Measurements from ENCODE around the gene STIP1. TPM values are rescaled to one million over a fixed set of nuclear protein-coding genes. Genes with fewer than 3 reads are reported as not detected.
A peak's percentile ranks its signal among the peaks of the same experiment; 100 is the strongest.

Gene STIP1
- total RNA-seq, 3 donors from 2014 or later: 439 to 477 (median 457) TPM

GRCh38 chr11:64202992-64203391 lies 17.0 kb downstream of the STIP1 start:
- no peaks in the 10 kb centered on the region for H3K9me3 Mint-ChIP-seq
- ATAC-seq (no peak), DNase-seq (no peak)
- peaks cover 35% of the 10 kb centered on the region for H3K36me3 Mint-ChIP-seq (ENCODE audit: insufficient read depth)
- peaks cover 30% of the 10 kb centered on the region for H3K4me1 Mint-ChIP-seq (ENCODE audit: low read depth)
- H3K27me3 Mint-ChIP-seq (ENCODE audit: low read depth): no peaks in the 10 kb centered on the region
- H3K4me3 Mint-ChIP-seq: no peak overlapping the region

GRCh38 chr11:64203421-64204079 lies 17.6 kb downstream of the STIP1 start:
- Mint-ChIP-seq H3K4me3 (no peak overlapping the region), H3K27me3 (ENCODE audit: low read depth) (no peaks in the 10 kb centered on the region), H3K36me3 (ENCODE audit: insufficient read depth) (peaks cover 35% of the 10 kb centered on the region), H3K4me1 (ENCODE audit: low read depth) (peaks cover 32% of the 10 kb centered on the region), H3K9me3 (no peaks in the 10 kb centered on the region)
- no peak for DNase-seq
- no peak for ATAC-seq

- Mint-ChIP-seq H3K36me3 (ENCODE audit: insufficient read depth) (peaks cover 38% of the 10 kb centered on the region), H3K9me3 (no peaks in the 10 kb centered on the region), H3K4me3 (no peak overlapping the region), H3K4me1 (ENCODE audit: low read depth) (peaks cover 37% of the 10 kb centered on the region), H3K27me3 (ENCODE audit: low read depth) (no peaks in the 10 kb centered on the region)
- no peak for DNase-seq
- ATAC-seq: no peak
These were observed 18.1 kb downstream of the STIP1 start for GRCh38 chr11:64204080-64204440.

- Mint-ChIP-seq H3K4me3 (peak overlapping the region; percentile 62), H3K27me3 (ENCODE audit: low read depth) (no peaks in the 10 kb centered on the region), H3K9me3 (no peaks in the 10 kb centered on the region), H3K36me3 (ENCODE audit: insufficient read depth) (peaks cover 41% of the 10 kb centered on the region), H3K4me1 (ENCODE audit: low read depth) (peaks cover 40% of the 10 kb centered on the region)
- ATAC-seq (peak in 1 of 2 donors; percentile 23), DNase-seq (peak; percentile 77)
These were observed 18.6 kb downstream of the STIP1 start for GRCh38 chr11:64204464-64204989.

GRCh38 chr11:64206457-64207255 lies 20.7 kb downstream of the STIP1 start, which contains the start of gene FERMT3:
FERMT3 (plus strand) TSS chr11:64206721; CDS start chr11:64207365, 644 bp downstream.
- DNase-seq (peak; percentile 68), ATAC-seq (peak; percentile 41 to 58)
- H3K27me3 Mint-ChIP-seq (ENCODE audit: low read depth): no peaks in the 10 kb centered on the region
- peaks cover 38% of the 10 kb centered on the region for H3K36me3 Mint-ChIP-seq (ENCODE audit: insufficient read depth)
- H3K4me1 Mint-ChIP-seq (ENCODE audit: low read depth): peaks cover 40% of the 10 kb centered on the region
- no peaks in the 10 kb centered on the region for H3K9me3 Mint-ChIP-seq
- H3K4me3 Mint-ChIP-seq: peak within 1 kb of the TSS; percentile 96

GRCh38 chr11:64207256-64208085 lies 21.5 kb downstream of the STIP1 start:
- peak; percentile 76 for DNase-seq
- peak; percentile 78 to 79 for ATAC-seq
- peaks cover 42% of the 10 kb centered on the region for H3K4me1 Mint-ChIP-seq (ENCODE audit: low read depth)
- H3K36me3 Mint-ChIP-seq (ENCODE audit: insufficient read depth): peaks cover 40% of the 10 kb centered on the region
- H3K4me3 Mint-ChIP-seq: peak overlapping the region; percentile 96
- no peaks in the 10 kb centered on the region for H3K9me3 Mint-ChIP-seq
- no peaks in the 10 kb centered on the region for H3K27me3 Mint-ChIP-seq (ENCODE audit: low read depth)

GRCh38 chr11:64208086-64208795 lies 22.3 kb downstream of the STIP1 start:
- peaks cover 39% of the 10 kb centered on the region for H3K36me3 Mint-ChIP-seq (ENCODE audit: insufficient read depth)
- DNase-seq: no peak
- H3K4me3 Mint-ChIP-seq: peak overlapping the region; percentile 96
- peaks cover 44% of the 10 kb centered on the region for H3K4me1 Mint-ChIP-seq (ENCODE audit: low read depth)
- no peaks in the 10 kb centered on the region for H3K9me3 Mint-ChIP-seq
- H3K27me3 Mint-ChIP-seq (ENCODE audit: low read depth): no peaks in the 10 kb centered on the region
- no peak for ATAC-seq

- no peak for ATAC-seq
- H3K9me3 Mint-ChIP-seq: no peaks in the 10 kb centered on the region
- H3K4me1 Mint-ChIP-seq (ENCODE audit: low read depth): peaks cover 42% of the 10 kb centered on the region
- peaks cover 36% of the 10 kb centered on the region for H3K36me3 Mint-ChIP-seq (ENCODE audit: insufficient read depth)
- peak overlapping the region; percentile 96 for H3K4me3 Mint-ChIP-seq
- no peaks in the 10 kb centered on the region for H3K27me3 Mint-ChIP-seq (ENCODE audit: low read depth)
- no peak for DNase-seq
These were observed 23.0 kb downstream of the STIP1 start for GRCh38 chr11:64208796-64209562.

- DNase-seq (no peak), ATAC-seq (no peak)
- Mint-ChIP-seq H3K36me3 (ENCODE audit: insufficient read depth) (peaks cover 31% of the 10 kb centered on the region), H3K9me3 (no peaks in the 10 kb centered on the region), H3K4me3 (no peak overlapping the region), H3K4me1 (ENCODE audit: low read depth) (peaks cover 36% of the 10 kb centered on the region), H3K27me3 (ENCODE audit: low read depth) (no peaks in the 10 kb centered on the region)
These were observed 23.5 kb downstream of the STIP1 start for GRCh38 chr11:64209563-64209843.

- ATAC-seq (no peak), DNase-seq (no peak)
- Mint-ChIP-seq H3K4me3 (no peak overlapping the region), H3K27me3 (ENCODE audit: low read depth) (no peaks in the 10 kb centered on the region), H3K9me3 (no peaks in the 10 kb centered on the region), H3K4me1 (ENCODE audit: low read depth) (peaks cover 36% of the 10 kb centered on the region), H3K36me3 (ENCODE audit: insufficient read depth) (peaks cover 33% of the 10 kb centered on the region)
These were observed 24.5 kb downstream of the STIP1 start for GRCh38 chr11:64210301-64211020.

GRCh38 chr11:64211181-64211872 lies 25.4 kb downstream of the STIP1 start:
- no peak overlapping the region for H3K4me3 Mint-ChIP-seq
- peaks cover 33% of the 10 kb centered on the region for H3K36me3 Mint-ChIP-seq (ENCODE audit: insufficient read depth)
- DNase-seq: no peak
- no peak for ATAC-seq
- H3K27me3 Mint-ChIP-seq (ENCODE audit: low read depth): no peaks in the 10 kb centered on the region
- peaks cover 28% of the 10 kb centered on the region for H3K4me1 Mint-ChIP-seq (ENCODE audit: low read depth)
- no peaks in the 10 kb centered on the region for H3K9me3 Mint-ChIP-seq

- peaks cover 23% of the 10 kb centered on the region for H3K36me3 Mint-ChIP-seq (ENCODE audit: insufficient read depth)
- no peaks in the 10 kb centered on the region for H3K9me3 Mint-ChIP-seq
- no peaks in the 10 kb centered on the region for H3K27me3 Mint-ChIP-seq (ENCODE audit: low read depth)
- peaks cover 16% of the 10 kb centered on the region for H3K4me1 Mint-ChIP-seq (ENCODE audit: low read depth)
- DNase-seq (no peak), ATAC-seq (no peak)
- H3K4me3 Mint-ChIP-seq: no peak overlapping the region
These were observed 30.9 kb downstream of the STIP1 start for GRCh38 chr11:64216879-64217278.

All from activated T-cell treated with anti-CD3 and anti-CD28 coated beads, Interleukin-2, amount 50 U/mL, for 4 hours (primary cell).